ENCODE data around the gene SMARCA1. TPM values are rescaled to one million over a fixed set of nuclear protein-coding genes. Genes with fewer than 3 reads are reported as not detected.

SMARCA1 gene
- total and polyA plus RNA-seq, 2 of the 13 experiments (the other 11 are each of a cell fraction or from before 2014, with no cell fraction given), result 97.7 to 145 TPM

GRCh38 chrX:129449148-129449547 lies 74.1 kb downstream of the SMARCA1 start:
- no peaks in the 10 kb centered on the region for H3K27me3 ChIP-seq (ENCODE audit: control insufficient read depth in 1 of 2, insufficient read depth in 2 of 2, low read length in 2 of 2)
- H4K20me1 ChIP-seq (ENCODE audit: insufficient read depth, low read length), result peaks cover 4% of the 10 kb centered on the region; the same call in 1 of the 2 replicates
- FAIRE-seq (no peak), ATAC-seq (peak; percentile 60), DNase-seq (ENCODE audit: low spot score) (no peak)
- no peak overlapping the region for H2AFZ ChIP-seq (ENCODE audit: low read length)
- 88% methylated on average over 2 of the region's 2 CpGs for WGBS (ENCODE audit: low lambda C conversion rate)
- BruUV-seq (replicated peaks), result no TSS peak
- H3K27ac ChIP-seq (ENCODE audit: extremely low read length, insufficient read depth, low read length), result no peak overlapping the region
- no peak overlapping the region for H3K4me3 ChIP-seq (replicated peaks in 1 of 3; ENCODE audit: insufficient read depth in 1 of 3, low read depth in 2 of 3, low read length in 3 of 3)
- no peaks in the 10 kb centered on the region for H3K79me2 ChIP-seq (ENCODE audit: insufficient read depth, low read length)
- TF ChIP-seq ZNF670 (CRISPR knock-in tag; IDR thresholded peaks at IDR 0.05; ENCODE audit: borderline replicate concordance) (no peak), PREB (CRISPR knock-in tag; IDR thresholded peaks at IDR 0.05) (no peak), MAFF (IDR thresholded peaks at IDR 0.05; ENCODE audit: low read depth, low read length) (no peak), NFE2L1 (CRISPR knock-in tag; IDR thresholded peaks at IDR 0.05; ENCODE audit: borderline replicate concordance) (no peak), NONO (IDR thresholded peaks at IDR 0.05) (no peak), NONO (CRISPR knock-in tag; conservative IDR thresholded peaks at IDR 0.05) (no peak), ISX (CRISPR knock-in tag; conservative IDR thresholded peaks at IDR 0.05) (no peak), MXD4 (CRISPR knock-in tag; IDR thresholded peaks at IDR 0.05) (no peak), ZNF878 (CRISPR knock-in tag; IDR thresholded peaks at IDR 0.05) (no peak), GMEB1 (CRISPR knock-in tag; IDR thresholded peaks at IDR 0.05; ENCODE audit: borderline replicate concordance) (no peak), ZFP36 (IDR thresholded peaks at IDR 0.05; ENCODE audit: borderline replicate concordance, low read depth, low read length, partially characterized antibody) (no peak), ZNF737 (CRISPR knock-in tag; IDR thresholded peaks at IDR 0.05; ENCODE audit: borderline replicate concordance) (no peak), POGZ (CRISPR knock-in tag; IDR thresholded peaks at IDR 0.05) (no peak), ZNF644 (CRISPR knock-in tag; IDR thresholded peaks at IDR 0.05; ENCODE audit: low read depth) (no peak), SKIL (CRISPR knock-in tag; IDR thresholded peaks at IDR 0.05; ENCODE audit: borderline replicate concordance) (no peak), ZEB1 (IDR thresholded peaks at IDR 0.05; ENCODE audit: insufficient replicate concordance, low read depth) (no peak), HNRNPH1 (optimal IDR thresholded peaks at IDR 0.05; ENCODE audit: low read depth, low read length) (no peak), ZNF841 (CRISPR knock-in tag; IDR thresholded peaks at IDR 0.05; ENCODE audit: borderline replicate concordance) (no peak), ZNF33B (CRISPR knock-in tag; IDR thresholded peaks at IDR 0.05) (no peak)
- H3K4me1 ChIP-seq (ENCODE audit: insufficient read depth, low read length), result 0 out of 2 replicates have a peak, but pooled peaks cover 7% of the 10 kb centered on the region
- no peaks in the 10 kb centered on the region for H3K9me3 ChIP-seq (ENCODE audit: low read length)
- intact Hi-C loops (cut with micrococcal nuclease; ENCODE audit: unreplicated experiment) (no loop called here), in situ Hi-C loops (cut with HindIII; ENCODE audit: extremely low pct_ligation_motif_present, low pct_unique_long_range_greater_than_20kb) (no loop called here)
- ChIA-PET POLR2A (no interaction called here), CTCF (ENCODE audit: low intra/inter-chr PET ratio, low total read pairs) (no interaction called here)
- H3K9ac ChIP-seq (ENCODE audit: insufficient read depth, low read depth, low read length), result no peak overlapping the region
- no peak overlapping the region for H3K4me2 ChIP-seq (ENCODE audit: low read depth, low read length)
- H3K36me3 ChIP-seq (replicated peaks in 1 of 2; ENCODE audit: control insufficient read depth in 1 of 2, insufficient read depth in 2 of 2, low read length in 2 of 2), result peaks cover 4 to 27% of the 10 kb centered on the region in 2 experiments; a peak in 4 of 5 replicates
